GM23338 (cell line): ENCODE data around the gene CNTNAP4. TPM values are rescaled to one million over a fixed set of nuclear protein-coding genes. Genes with fewer than 3 reads are reported as not detected.

Experiments
- polyA plus RNA-seq: library from polyadenylated mRNA; unstranded; fragments of >200 nt; fragmentation: Nextera tagmentation; extraction: Ambion mirVana; gene quantifications from 2 replicates; pipeline ENCODE4 v1.2.1, GENCODE V29; 2016
- small RNA-seq: library from RNA; depleted of rRNA; stranded (forward); fragments of <200 nt; gene quantifications from one replicate; pipeline ENCODE3, GENCODE V24; 2014; ENCODE audit warnings: low replicate concordance
- total RNA-seq: library from RNA; depleted of rRNA; stranded (reverse); fragments of >200 nt; shearing (Covaris generic); gene quantifications from 2 replicates; pipeline ENCODE4 v1.2.3, GENCODE V29; 2014

The CNTNAP4 gene
- total and polyA plus RNA-seq, 2 experiments from 2014 or later = not detected

Small RNA genes lying within 50 kb of the gene (small RNA-seq; reads per million reads assigned to genes)
- gene RF00133 = not detected
- gene RN7SKP233 = not detected
